GM19328 (cell line): ENCODE measurements around the gene HSPB8.

ENCODE experiments used
- ATAC-seq: cut with Tn5 transposase; IDR thresholded peaks from one replicate; pipeline ENCODE4 v1.9.1; 2021; ENCODE audit warnings: mild to moderate bottlenecking, moderate library complexity; ENCODE audit not compliant: unreplicated experiment

HSPB8 gene, protein sequence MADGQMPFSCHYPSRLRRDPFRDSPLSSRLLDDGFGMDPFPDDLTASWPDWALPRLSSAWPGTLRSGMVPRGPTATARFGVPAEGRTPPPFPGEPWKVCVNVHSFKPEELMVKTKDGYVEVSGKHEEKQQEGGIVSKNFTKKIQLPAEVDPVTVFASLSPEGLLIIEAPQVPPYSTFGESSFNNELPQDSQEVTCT

GRCh38 chr12:119178544-119179334, at the start of gene HSPB8:
HSPB8 (plus strand) TSS chr12:119178931; CDS start chr12:119179313, 382 bp downstream.
- ATAC-seq, result no peak

DNA sequence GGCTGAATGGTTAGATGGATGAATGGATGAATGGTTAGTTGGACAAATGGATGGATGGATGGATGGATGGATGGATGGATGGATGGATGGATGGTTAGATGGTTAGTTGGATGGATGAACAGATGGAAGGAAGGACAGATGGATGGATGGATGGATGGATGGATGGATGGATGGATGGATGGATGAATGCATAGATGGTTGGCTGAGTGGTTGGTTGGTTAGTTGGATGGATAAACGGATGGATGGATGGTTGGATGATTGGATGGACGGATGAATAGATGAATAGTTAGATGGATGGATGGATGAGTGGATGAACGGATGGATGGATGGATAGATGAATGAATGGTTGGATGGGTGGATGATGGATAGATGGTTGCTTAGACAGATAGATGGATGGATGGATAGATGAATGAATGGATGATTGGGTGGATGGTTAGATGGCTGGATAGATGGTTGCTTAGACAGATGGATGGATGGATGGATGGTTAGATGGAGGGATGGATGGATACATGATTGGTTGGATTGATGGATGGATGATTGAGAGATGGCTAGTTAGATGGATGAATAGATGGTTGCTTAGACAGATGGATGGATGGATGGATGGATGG, 48.8 kb upstream of the HSPB8 start:
- ATAC-seq, result no peak

DNA sequence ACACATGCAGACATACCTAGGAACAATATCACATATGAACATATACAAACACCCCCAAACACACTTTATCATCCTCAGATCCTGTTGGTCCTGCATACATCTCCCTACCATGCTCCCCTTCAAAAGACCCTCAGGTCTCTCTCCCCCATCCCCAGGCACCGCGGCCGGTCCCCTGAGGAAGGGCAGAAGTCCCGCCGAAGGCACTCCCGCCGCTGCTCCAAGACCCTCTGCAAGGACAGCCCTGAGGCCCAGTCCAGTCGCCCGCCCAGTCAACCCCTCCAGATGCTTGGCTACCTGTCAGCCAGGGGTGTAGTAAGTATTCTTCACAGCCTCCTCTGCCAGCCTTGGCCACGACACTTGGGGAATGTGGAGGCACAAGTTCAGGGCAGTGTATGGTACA, 48.2 kb upstream of the HSPB8 start:
- no peak for ATAC-seq

- ATAC-seq, result no peak
Measured at GRCh38 chr12:119134284-119135072, 44.3 kb upstream of the HSPB8 start.

DNA sequence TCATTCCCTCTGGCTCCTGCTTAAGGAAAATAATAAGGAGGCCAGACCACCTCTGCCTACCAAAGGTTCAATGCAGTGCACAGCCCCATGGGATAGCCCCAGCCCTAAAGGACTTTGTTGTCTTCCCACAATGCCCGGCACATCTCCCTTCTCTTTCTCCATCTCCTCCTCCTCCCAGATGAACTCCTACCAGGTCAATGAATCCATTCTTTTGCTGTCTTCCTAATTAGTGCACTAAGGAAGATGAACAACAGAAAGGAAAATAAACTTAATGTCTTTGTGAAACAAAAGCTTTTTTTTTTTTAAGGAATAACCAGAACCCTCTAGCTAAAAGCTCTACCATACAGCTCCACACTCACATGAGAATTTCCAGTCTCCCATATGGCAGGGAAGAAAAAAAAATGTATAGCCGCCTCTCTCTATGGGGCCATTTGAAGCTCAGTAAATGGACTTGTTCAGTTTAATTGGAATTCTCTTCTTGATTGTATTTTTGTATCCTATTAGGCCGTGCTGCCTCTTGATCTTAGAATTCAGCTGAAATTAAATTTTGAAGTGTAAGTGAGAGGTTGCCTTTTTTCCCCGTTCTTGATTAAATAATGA, 41.8 kb upstream of the HSPB8 start:
- no peak for ATAC-seq

DNA sequence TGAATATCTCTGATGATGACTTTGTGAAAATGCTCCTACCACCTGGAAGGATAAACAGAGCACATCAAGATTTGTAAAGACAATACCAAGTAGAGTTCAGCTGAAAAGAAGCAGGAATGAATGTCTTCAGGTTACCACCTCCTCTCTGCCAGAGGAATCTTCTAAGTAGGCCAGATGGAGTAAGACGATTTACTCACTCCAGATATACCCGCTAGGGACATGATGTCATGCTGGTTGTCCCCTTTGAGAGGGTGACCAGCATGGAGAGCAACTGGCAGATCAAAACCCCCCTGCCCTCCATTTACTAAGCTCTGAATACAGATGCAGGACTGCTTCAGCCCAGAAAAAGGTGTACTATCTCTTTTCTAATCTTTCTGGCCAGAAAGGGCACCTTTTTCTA, 39.3 kb upstream of the HSPB8 start:
- no peak for ATAC-seq

DNA sequence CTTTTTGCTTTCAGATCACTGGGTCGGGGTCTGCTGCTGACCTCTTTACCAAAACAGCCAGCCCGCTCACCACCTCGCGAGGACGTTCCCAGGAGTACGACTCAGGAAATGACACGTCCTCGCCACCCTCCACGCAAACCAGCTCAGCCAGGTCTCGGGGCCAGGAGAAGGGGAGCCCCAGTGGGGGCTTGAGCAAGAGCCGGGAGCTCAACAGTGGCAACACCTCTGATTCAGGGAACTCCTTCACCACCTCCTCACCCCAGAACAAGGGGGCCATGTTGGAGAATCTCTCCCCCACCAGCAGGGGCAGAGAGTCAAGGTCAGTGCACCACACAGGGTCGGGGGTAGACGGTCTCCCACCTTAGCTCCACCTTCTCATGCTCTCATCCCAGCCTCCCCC, 33.4 kb upstream of the HSPB8 start:
- no peak for ATAC-seq

DNA sequence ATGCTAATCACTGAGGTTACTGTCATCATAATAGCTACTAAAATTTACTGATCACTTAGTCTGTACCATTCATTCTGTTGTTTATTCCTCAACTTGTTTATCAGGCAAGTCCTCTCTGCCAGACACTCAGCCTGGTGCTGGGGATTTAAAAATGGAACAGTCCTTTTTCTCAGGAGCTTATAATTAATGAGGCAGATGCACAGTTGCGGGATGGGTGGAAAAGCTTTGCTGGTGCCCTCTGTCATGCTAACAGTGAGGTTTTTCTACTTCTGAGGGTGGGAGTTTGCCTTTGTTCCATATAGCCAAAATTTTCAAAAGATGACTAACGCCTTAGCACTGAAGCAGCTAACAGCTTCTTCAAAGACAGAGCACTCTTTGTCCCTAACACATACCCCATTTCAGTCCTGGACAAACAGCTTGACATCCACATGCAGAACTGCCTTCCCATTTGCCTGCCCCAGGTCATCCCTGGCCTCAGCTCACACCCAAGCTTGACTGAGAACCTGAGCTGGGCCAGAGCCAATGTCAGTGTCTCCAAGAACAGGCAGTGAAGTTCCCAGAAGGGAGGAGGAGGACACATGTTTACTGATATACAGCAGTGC, 30.8 kb upstream of the HSPB8 start:
- ATAC-seq, result no peak

DNA sequence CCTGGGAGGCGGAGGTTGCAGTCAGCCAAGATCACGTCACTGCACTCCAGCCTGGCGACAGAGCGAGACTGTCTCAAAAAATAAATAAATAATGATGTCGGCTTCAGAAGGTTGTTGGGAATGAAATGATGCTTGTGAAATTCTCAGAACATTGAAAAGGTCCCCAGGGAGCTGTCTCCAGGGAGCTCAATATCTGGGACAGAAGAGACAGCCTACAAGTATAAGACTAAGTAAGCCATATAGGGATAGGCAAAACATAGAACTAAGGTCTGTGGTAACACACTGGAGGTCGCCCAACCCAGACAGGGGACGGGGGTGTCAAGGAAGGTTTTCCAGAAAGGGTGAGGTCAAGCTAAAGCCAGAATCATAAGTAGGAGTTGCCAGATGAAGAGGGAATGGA, 29.5 kb upstream of the HSPB8 start:
- ATAC-seq, result no peak

- no peak for ATAC-seq
Measured at GRCh38 chr12:119151445-119152026, 27.2 kb upstream of the HSPB8 start.

DNA sequence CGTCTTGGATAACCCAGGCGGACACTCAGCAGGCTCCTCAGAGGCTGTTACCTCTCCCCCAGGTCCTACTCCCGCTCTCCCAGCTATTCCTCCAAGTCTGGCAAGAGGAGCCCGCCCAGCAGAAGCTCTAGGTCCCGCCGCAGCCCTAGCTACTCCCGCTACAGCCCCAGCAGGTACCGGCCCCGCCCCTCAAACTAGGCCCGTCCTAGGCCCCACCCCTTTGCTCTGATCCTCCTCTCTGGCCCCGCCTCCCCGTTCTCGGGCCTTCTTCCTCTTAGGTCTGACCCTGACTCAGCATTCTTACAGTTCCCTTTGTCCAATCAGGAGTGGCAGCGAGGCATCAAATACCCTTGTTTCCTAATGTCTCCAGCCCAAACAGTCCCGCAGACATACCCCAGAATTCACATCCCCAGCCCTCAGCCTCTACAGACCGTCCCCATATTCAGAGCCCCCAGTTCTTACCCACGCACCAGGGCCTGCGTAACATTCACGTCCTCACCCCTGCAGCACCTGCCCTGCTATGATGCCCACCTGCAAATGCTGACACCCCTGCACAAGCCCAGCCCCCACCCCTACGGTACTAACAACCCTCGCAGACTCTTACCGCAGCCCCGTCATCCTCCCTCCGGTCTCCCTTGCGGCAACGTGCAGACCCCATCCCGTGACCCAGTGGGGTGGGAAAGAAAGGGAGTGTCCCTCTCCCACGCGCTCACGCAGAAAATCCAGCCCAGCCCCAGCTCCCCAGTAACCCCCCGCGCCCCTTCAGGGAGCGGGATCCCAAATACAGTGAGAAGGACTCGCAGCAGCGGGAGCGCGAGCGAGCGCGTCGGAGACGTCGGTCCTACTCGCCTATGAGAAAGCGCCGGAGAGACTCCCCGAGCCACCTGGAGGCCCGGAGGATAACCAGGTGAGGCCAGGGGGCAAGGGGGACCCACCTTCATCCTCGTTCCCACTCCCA, 25.0 kb upstream of the HSPB8 start:
- ATAC-seq, result no peak

DNA sequence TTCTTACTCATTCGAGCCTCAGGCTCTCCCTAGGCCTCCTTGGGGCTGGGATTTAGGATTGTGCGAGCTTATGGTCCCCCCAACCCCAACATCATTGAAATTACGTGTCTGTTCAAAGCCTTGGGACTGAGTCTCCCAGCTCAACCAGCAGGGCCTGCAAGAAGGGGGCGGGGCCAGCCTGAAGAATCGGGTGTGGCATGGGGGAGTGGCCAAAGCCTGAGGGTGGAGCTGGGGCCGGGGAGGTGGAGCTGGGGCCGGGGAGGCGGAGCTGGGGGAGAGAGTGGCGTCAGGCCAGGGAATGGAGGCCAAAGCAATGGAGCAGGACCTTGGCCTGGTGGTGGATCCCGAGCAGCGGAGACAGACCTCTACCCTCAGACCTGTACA, 24.3 kb upstream of the HSPB8 start:
- ATAC-seq, result no peak

GRCh38 chr12:119156401-119157044, 22.2 kb upstream of the HSPB8 start:
- ATAC-seq, result no peak

GRCh38 chr12:119157528-119157927, 21.2 kb upstream of the HSPB8 start:
- ATAC-seq, result no peak

GRCh38 chr12:119157978-119158377, 20.8 kb upstream of the HSPB8 start:
- ATAC-seq, result no peak

- no peak for ATAC-seq
Measured at GRCh38 chr12:119158402-119158801, 20.3 kb upstream of the HSPB8 start.

GRCh38 chr12:119159844-119160243, 18.9 kb upstream of the HSPB8 start:
- no peak for ATAC-seq

GRCh38 chr12:119167902-119168301, 10.8 kb upstream of the HSPB8 start:
- no peak for ATAC-seq

- no peak for ATAC-seq
Measured at GRCh38 chr12:119168721-119169120, 10.0 kb upstream of the HSPB8 start.
